Activated T-helper 17 cell treated with anti-CD3 and anti-CD28 coated beads, Interleukin-2, amount 50 U/mL, for 72 hours (primary cell): Measurements from ENCODE around the gene STAT6. TPM values are rescaled to one million over a fixed set of nuclear protein-coding genes. Genes with fewer than 3 reads are reported as not detected.

Experiments
- ATAC-seq: fragments of 150-1000 bp; cut with Tn5 transposase; replicated peaks from 2 replicates; pipeline ENCODE4 v1.10.0; 2021; ENCODE audit warnings: mild to moderate bottlenecking, moderate library complexity
- H3K27ac Mint-ChIP-seq: one replicate; pipeline ENCODE4 v1.8.0; 2022; ENCODE audit warnings: mixed read lengths
- H3K27me3 Mint-ChIP-seq: one replicate; pipeline ENCODE4 v1.8.0; 2022; ENCODE audit warnings: mixed read lengths
- H3K36me3 Mint-ChIP-seq: one replicate; pipeline ENCODE4 v1.8.0; 2022; ENCODE audit warnings: low read depth, mild to moderate bottlenecking, mixed read lengths
- H3K4me1 Mint-ChIP-seq: one replicate; pipeline ENCODE4 v1.8.0; 2022; ENCODE audit warnings: mixed read lengths
- H3K4me3 Mint-ChIP-seq: one replicate; pipeline ENCODE4 v1.8.0; 2022; ENCODE audit warnings: mild to moderate bottlenecking, mixed read lengths
- H3K9me3 Mint-ChIP-seq: one replicate; pipeline ENCODE4 v1.8.0; 2022; ENCODE audit warnings: mixed read lengths
- total RNA-seq, 2 donors: library from RNA; stranded (reverse); gene quantifications; one replicate each; pipeline ENCODE4 v1.2.3, GENCODE V29; 2022

The STAT6 gene
- total RNA-seq, 2 donors from 2014 or later: 177 to 332 TPM

DNA sequence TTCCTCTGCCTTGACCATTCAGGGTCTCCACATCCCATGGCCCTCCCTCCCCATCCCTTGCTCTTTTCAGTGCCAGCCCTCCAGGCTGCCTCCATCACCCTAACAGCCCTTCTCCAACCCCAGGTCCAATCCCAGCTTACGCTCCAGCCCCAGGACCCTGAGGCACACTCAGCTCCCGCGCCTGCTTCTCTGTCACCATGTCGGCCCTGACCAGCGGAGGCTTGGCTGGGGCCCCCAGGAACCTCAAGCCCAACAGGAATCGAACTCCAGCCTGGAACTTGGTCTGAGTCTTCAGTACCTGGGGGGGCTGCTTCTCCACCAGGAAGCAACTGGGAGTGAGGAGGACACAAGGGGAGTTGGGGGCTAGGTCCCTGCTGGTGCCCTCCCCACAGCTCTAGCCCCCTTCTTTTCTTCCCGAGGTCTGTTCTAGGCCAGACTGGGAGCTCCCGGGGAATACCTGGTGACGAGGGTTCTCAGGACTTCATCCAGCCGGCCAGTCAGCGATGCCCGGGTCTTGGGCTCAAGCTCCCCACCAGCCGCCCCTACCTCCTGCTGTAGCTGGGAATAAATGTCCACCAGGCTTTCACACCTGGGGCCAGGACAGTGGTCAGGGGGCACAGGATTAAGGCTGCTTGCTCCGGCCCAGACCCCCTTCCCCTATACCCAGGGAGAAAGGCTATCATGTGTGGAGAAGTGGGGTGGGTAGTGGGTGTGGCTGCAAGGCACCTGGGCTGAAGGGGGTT is 6.0 kb downstream of the STAT6 start:
- Mint-ChIP-seq H3K27ac (no peak overlapping the region), H3K4me3 (no peak overlapping the region), H3K27me3 (no peaks in the 10 kb centered on the region), H3K36me3 (peaks cover 99% of the 10 kb centered on the region), H3K4me1 (peaks cover 25% of the 10 kb centered on the region), H3K9me3 (no peaks in the 10 kb centered on the region)
- no peak for ATAC-seq

DNA sequence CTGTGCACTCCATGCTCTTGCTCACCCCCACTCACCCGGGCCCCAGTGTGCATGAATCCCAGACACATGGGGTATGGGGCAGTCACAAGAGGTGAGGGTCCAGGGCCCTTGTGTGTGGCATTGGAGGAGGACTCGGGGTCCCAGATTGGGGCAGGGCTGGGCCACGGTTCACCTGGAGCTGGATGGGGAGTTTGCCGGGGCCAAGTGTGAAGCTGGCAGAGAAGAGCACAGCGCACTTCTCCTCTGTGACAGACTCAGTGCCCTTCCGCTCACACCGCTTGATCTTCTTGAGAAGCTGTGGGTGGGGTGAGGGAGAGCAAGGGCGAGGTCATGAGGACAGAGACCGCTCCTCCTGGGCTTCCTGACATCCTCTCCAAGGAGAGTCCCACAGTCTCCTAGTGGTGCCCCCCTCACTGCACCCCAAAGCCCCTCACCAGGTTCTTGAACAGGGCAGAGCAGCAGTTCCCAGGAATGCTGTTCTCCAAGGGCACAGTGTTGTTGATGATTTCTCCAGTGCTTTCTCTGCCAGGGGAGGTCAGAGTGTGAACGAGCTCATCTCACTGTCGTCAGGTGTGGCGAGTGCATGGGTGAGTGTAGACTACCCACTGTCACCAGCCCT is 6.8 kb downstream of the STAT6 start:
- H3K4me3 Mint-ChIP-seq: no peak overlapping the region
- no peak for ATAC-seq
- H3K4me1 Mint-ChIP-seq: peaks cover 27% of the 10 kb centered on the region
- no peaks in the 10 kb centered on the region for H3K9me3 Mint-ChIP-seq
- H3K27ac Mint-ChIP-seq: no peak overlapping the region
- H3K36me3 Mint-ChIP-seq: peaks cover 99% of the 10 kb centered on the region
- no peaks in the 10 kb centered on the region for H3K27me3 Mint-ChIP-seq

- Mint-ChIP-seq H3K27me3 (no peaks in the 10 kb centered on the region), H3K9me3 (no peaks in the 10 kb centered on the region), H3K27ac (no peak overlapping the region), H3K4me3 (no peak overlapping the region), H3K36me3 (peaks cover 100% of the 10 kb centered on the region), H3K4me1 (peaks cover 29% of the 10 kb centered on the region)
- ATAC-seq: no peak
Observed at GRCh38 chr12:57103856-57104255, 7.3 kb downstream of the STAT6 start.

DNA sequence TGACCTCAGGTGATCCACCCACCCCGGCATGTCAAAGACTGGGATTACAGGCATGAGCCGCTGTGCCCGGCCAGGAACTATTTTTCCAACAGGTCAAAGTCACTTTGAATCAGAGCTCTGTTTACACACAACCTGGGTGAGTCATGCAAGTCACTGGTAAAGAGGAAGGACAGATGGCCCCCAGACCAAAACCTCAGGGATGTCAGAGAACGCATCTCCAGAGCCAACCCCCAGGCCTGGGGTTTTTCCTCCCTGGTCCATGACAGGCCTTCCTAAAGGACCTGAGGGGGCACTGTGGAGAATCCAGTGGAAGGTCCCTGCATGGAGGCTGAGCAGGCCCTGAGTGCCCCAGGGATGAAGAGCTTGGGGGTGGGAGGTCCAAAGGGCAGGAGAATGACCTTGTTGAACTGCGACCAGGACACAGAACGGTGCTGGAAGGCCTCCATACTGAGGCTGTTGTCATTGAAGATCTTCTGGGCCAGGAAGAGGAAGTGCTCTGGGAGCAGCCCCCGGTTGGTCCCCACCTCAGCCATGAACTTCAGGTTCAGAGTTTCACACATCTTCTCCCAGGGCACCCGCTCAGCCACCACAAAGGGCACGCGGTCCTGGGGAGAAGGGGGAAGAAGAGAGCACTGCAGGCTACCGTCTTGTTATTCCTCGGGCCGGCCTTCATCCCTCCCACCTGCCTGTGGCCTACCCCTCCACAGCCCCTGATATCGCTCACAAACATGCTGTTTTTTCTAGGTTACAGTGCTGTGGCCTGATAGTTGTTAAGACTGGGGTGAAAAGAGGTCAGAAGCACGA is 9.1 kb downstream of the STAT6 start:
- peaks cover 100% of the 10 kb centered on the region for H3K36me3 Mint-ChIP-seq
- peak overlapping the region; percentile 43 for H3K27ac Mint-ChIP-seq
- H3K27me3 Mint-ChIP-seq: no peaks in the 10 kb centered on the region
- peaks cover 26% of the 10 kb centered on the region for H3K4me1 Mint-ChIP-seq
- ATAC-seq: no peak
- H3K4me3 Mint-ChIP-seq: no peak overlapping the region
- no peaks in the 10 kb centered on the region for H3K9me3 Mint-ChIP-seq

DNA sequence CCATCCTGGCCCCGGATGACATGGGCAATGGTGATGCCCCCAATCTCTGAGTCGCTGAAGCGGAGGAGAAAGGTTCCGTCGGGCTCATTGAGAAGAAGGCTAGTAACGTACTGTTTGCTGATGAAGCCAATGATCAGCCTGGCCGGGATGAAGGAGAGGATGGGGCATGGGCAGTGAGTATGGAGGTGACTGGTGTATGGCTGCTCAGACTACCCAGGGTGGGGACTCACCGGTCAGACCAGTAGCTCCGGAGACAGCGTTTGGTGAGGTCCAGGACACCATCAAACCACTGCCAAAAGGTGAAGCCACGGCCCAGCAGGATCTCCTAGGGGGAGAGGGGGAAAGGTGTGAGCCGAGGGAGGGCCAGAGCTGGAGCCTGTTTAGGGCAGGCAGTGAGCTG is 11.4 kb downstream of the STAT6 start:
- no peak overlapping the region for H3K4me3 Mint-ChIP-seq
- peaks cover 100% of the 10 kb centered on the region for H3K36me3 Mint-ChIP-seq
- H3K4me1 Mint-ChIP-seq: peaks cover 26% of the 10 kb centered on the region
- peak overlapping the region; percentile 87 for H3K27ac Mint-ChIP-seq
- ATAC-seq: no peak
- no peaks in the 10 kb centered on the region for H3K27me3 Mint-ChIP-seq
- no peaks in the 10 kb centered on the region for H3K9me3 Mint-ChIP-seq

GRCh38 chr12:57099047-57099714 is 12.0 kb downstream of the STAT6 start:
- no peak for ATAC-seq
- peaks cover 100% of the 10 kb centered on the region for H3K36me3 Mint-ChIP-seq
- H3K27me3 Mint-ChIP-seq: no peaks in the 10 kb centered on the region
- peaks cover 26% of the 10 kb centered on the region for H3K4me1 Mint-ChIP-seq
- H3K9me3 Mint-ChIP-seq: no peaks in the 10 kb centered on the region
- H3K4me3 Mint-ChIP-seq: no peak overlapping the region
- peak overlapping the region; percentile 87 for H3K27ac Mint-ChIP-seq

DNA sequence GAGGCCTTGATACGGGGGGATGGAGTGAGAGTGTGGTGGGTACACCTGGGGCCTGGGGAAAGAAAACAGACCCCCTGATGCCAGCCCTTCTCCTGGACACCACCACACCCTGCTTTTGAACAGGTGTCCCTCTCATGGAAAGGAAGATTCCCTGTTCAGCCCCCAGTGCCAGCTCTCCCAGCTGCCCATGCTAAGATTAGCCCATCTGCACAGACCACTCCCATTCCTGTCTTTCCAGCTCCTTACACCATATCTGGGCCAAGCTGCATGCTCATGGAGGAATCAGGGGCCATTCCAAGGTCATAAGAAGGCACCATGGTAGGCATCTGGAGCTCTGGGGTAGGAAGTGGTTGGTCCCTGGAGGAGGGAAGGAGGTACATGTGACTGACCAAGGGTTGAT is 12.6 kb downstream of the STAT6 start:
- H3K4me1 Mint-ChIP-seq: peaks cover 30% of the 10 kb centered on the region
- peaks cover 99% of the 10 kb centered on the region for H3K36me3 Mint-ChIP-seq
- ATAC-seq: no peak
- no peak overlapping the region for H3K4me3 Mint-ChIP-seq
- H3K27ac Mint-ChIP-seq: peak overlapping the region; percentile 87
- H3K9me3 Mint-ChIP-seq: no peaks in the 10 kb centered on the region
- H3K27me3 Mint-ChIP-seq: no peaks in the 10 kb centered on the region

GRCh38 chr12:57097554-57097835 is 13.7 kb downstream of the STAT6 start:
- Mint-ChIP-seq H3K9me3 (no peaks in the 10 kb centered on the region), H3K27me3 (no peaks in the 10 kb centered on the region), H3K36me3 (peaks cover 99% of the 10 kb centered on the region), H3K27ac (no peak overlapping the region), H3K4me1 (peaks cover 38% of the 10 kb centered on the region), H3K4me3 (no peak overlapping the region)
- ATAC-seq: no peak

DNA sequence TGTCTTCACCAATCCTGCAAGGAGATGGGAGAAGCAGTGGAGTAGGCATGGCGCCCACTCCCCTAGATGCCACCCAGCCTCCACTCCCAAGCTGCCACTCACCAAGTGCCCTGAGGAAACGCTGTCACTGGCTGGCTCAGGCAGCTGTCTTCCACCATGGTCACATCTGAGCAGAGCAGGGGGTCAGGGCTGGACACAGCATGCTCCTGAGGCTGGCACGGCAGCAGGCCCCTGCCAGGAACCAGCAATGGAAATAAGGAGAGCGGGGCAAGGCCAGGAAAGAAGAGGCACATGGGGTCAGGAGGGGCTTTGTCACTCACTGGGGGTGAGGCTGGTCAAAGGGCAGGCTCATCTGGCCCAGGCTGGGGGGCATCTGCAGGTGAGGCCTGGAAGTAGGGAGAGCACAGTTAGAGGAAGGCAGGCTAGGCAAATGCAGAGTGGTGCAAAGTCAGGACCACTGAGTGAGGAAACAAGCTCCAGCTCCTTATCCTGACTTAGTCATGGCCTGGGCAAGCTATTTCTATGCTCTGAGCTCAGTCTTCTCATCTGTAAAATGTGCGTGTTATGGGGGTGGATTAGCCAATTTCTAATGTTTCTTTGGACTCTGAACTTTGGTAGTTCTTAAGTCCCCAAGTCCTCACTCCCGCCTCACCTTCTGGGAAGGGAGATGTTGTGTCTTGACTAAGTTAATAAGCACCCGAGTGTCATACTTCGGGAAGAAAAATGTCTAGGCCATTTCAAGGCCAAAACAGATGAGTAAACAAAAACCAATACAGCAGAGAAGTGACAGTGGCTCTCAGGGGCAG is 14.2 kb downstream of the STAT6 start:
- peak overlapping the region; percentile 93 for H3K27ac Mint-ChIP-seq
- no peak for ATAC-seq
- H3K36me3 Mint-ChIP-seq: peaks cover 99% of the 10 kb centered on the region
- peaks cover 42% of the 10 kb centered on the region for H3K4me1 Mint-ChIP-seq
- H3K27me3 Mint-ChIP-seq: no peaks in the 10 kb centered on the region
- H3K9me3 Mint-ChIP-seq: no peaks in the 10 kb centered on the region
- no peak overlapping the region for H3K4me3 Mint-ChIP-seq

DNA sequence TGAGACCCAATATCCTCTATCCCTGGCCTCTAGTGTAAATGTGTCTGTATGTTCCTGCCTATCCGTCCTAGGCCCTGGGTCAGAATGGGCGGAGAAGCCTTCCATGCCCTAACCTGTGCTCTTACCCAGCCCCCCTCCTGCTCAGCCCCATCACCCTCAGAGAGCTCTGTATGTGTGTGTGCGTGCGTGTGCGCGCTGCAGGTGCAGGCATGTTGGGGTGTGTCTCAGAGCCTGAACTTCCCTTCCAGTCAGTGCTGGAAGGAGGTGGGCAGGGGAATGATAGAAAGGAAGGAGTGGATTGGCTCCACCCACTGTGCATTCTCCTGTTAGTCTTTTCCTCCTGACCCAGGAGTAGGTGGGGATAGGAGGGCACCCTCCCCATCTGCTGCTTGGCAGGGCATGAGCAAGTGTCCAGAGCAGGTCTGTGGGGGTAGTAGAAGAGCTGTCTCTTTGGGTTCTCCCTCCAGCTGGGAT is 15.0 kb downstream of the STAT6 start:
- H3K27me3 Mint-ChIP-seq: no peaks in the 10 kb centered on the region
- no peaks in the 10 kb centered on the region for H3K9me3 Mint-ChIP-seq
- H3K4me1 Mint-ChIP-seq: peaks cover 43% of the 10 kb centered on the region
- H3K27ac Mint-ChIP-seq: peak overlapping the region; percentile 93
- no peak overlapping the region for H3K4me3 Mint-ChIP-seq
- no peak for ATAC-seq
- H3K36me3 Mint-ChIP-seq: peaks cover 99% of the 10 kb centered on the region

DNA sequence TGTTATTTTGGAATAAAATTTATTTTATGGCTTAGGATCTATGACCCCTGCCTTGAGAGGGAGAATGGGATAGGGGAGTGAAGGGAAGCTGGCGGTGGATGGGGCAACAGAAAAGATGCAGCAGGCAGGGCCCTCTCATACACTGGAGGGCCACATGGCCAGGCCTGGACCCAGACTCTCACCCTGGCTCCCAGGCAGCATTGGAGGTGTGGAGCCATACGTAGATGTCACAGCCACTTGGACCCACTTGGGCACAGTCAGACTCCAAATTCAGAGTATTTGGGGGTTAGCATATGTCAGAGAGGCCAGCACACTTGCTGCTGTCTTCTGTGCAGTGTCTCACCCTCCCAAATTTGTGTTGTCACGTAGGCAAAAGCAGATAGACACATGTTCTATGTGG is 15.7 kb downstream of the STAT6 start:
- Mint-ChIP-seq H3K4me1 (peaks cover 50% of the 10 kb centered on the region), H3K27me3 (no peaks in the 10 kb centered on the region), H3K36me3 (peaks cover 99% of the 10 kb centered on the region), H3K9me3 (no peaks in the 10 kb centered on the region), H3K4me3 (peak overlapping the region; percentile 97), H3K27ac (peak overlapping the region; percentile 93)
- ATAC-seq: peak; percentile 6

GRCh38 chr12:57094208-57095160 is 16.7 kb downstream of the STAT6 start:
- peaks cover 99% of the 10 kb centered on the region for H3K36me3 Mint-ChIP-seq
- ATAC-seq: no peak
- H3K27me3 Mint-ChIP-seq: no peaks in the 10 kb centered on the region
- H3K4me1 Mint-ChIP-seq: peaks cover 47% of the 10 kb centered on the region
- no peaks in the 10 kb centered on the region for H3K9me3 Mint-ChIP-seq
- peak overlapping the region; percentile 97 for H3K4me3 Mint-ChIP-seq
- peak overlapping the region; percentile 93 for H3K27ac Mint-ChIP-seq
